Prostate gland (tissue), 2 donors: ENCODE data around the gene RAMACL. TPM values are rescaled to one million over a fixed set of nuclear protein-coding genes. Genes with fewer than 3 reads are reported as not detected.

Experiments
- DNase-seq: peaks from one replicate; pipeline ENCODE4 v3.0.0-alpha.2; 2019; ENCODE audit warnings: low spot score
- H3K27ac ChIP-seq, 2 donors: fragments of 200-600 bp; sonication (generic); 2 replicates each; pipeline ENCODE4 v1.5.1; 2017 to 2019
- H3K27me3 ChIP-seq: fragments of 200-600 bp; sonication (generic); replicated peaks from 2 replicates; pipeline ENCODE4 v1.5.1; 2019; ENCODE audit not compliant: insufficient read depth
- H3K36me3 ChIP-seq, 2 donors: fragments of 200-600 bp; sonication (generic); 1 replicate in 1 of 2; 2 replicates in 1 of 2; pipeline versions ENCODE4 v1.5.1 to v1.8.1; 2017 to 2019
- H3K4me1 ChIP-seq: fragments of 200-600 bp; sonication (generic); replicated peaks from 2 replicates; pipeline ENCODE4 v1.5.1; 2019
- H3K4me3 ChIP-seq, 2 donors: fragments of 200-600 bp; sonication (generic); 2 replicates each; pipeline ENCODE4 v1.5.1; 2017 to 2019
- H3K9me3 ChIP-seq: fragments of 200-600 bp; sonication (generic); 2 replicates; pipeline ENCODE4 v1.5.1; 2017
- CTCF ChIP-seq, 4 experiments: fragments of 200-600 bp in 2 of 4; fragments of 450-650 bp in 2 of 4; sonication (generic) in 2 of 4; IDR thresholded peaks; 1 replicate in 3 of 4; 2 replicates in 1 of 4; pipeline ENCODE4 v1.5.1; 2016 to 2019; ENCODE audit warnings: antibody characterized with exemption in 4 of 4, mild to moderate bottlenecking in 2 of 4, moderate library complexity in 2 of 4
- POLR2A ChIP-seq: fragments of 450-650 bp; IDR thresholded peaks from one replicate; pipeline ENCODE4 v1.6.1; 2016; ENCODE audit warnings: antibody characterized with exemption, mild to moderate bottlenecking
- POLR2AphosphoS5 ChIP-seq: sonication (generic); formaldehyde crosslinking; IDR thresholded peaks from one replicate; pipeline ENCODE4 v1.6.1; 2017; ENCODE audit warnings: antibody characterized with exemption
- WGBS: methylation state at CpG from one replicate; pipeline ENCODE4 v1.1.5; 2018; 5-methylcytosine and 5-hydroxymethylcytosine counted together
- intact Hi-C: fragments of 100-400 bp; cut with DNase I; formaldehyde crosslinking; loops from one replicate; pipeline ENCODE4 v1.14.2; 2022
- total RNA-seq, 2 donors: library from RNA; depleted of rRNA; stranded (reverse); fragments of >200 nt; gene quantifications; one replicate each; pipeline ENCODE4 v1.1.0, GENCODE V29; 2016

The RAMACL gene
- total RNA-seq, 2 donors from 2014 or later, result 0.68 to 1.1 TPM

- Histone ChIP-seq H3K9me3 (no peaks in the 10 kb centered on the region), H3K36me3 (no peaks in the 10 kb centered on the region), H3K27me3 (no peaks in the 10 kb centered on the region), H3K27ac (no peak overlapping the region), H3K4me1 (no peaks in the 10 kb centered on the region), H3K4me3 (no peak overlapping the region)
- DNase-seq, result no peak
- WGBS, result 74% methylated on average over 8 of the region's 8 CpGs
- TF ChIP-seq POLR2A (no peak), POLR2AphosphoS5 (no peak), CTCF (IDR thresholded peaks at IDR 0.05) (no peak)
- intact Hi-C loops, result no loop called here
These were observed 19.4 kb downstream of the RAMACL start for GRCh38 chr6:166567107-166567506.

GRCh38 chr6:166566026-166567011 lies 20.2 kb downstream of the RAMACL start:
- H3K4me3 ChIP-seq, result no peak overlapping the region
- H3K27ac ChIP-seq, result no peak overlapping the region
- no peaks in the 10 kb centered on the region for H3K27me3 ChIP-seq
- H3K4me1 ChIP-seq, result no peaks in the 10 kb centered on the region
- no peaks in the 10 kb centered on the region for H3K9me3 ChIP-seq
- WGBS, result 89% methylated on average over 12 of the region's 12 CpGs
- TF ChIP-seq POLR2AphosphoS5 (no peak), POLR2A (no peak), CTCF (IDR thresholded peaks at IDR 0.05) (no peak)
- no peaks in the 10 kb centered on the region for H3K36me3 ChIP-seq
- DNase-seq, result no peak
- intact Hi-C loops, result no loop called here

GRCh38 chr6:166565084-166565967 lies 21.2 kb downstream of the RAMACL start:
- no peak for DNase-seq
- no peak overlapping the region for H3K27ac ChIP-seq
- no peaks in the 10 kb centered on the region for H3K9me3 ChIP-seq
- TF ChIP-seq POLR2A (no peak), CTCF (IDR thresholded peaks at IDR 0.05) (no peak), POLR2AphosphoS5 (no peak)
- no peaks in the 10 kb centered on the region for H3K4me1 ChIP-seq
- 89% methylated on average over 20 of the region's 24 CpGs for WGBS
- H3K36me3 ChIP-seq, result no peaks in the 10 kb centered on the region
- no peak overlapping the region for H3K4me3 ChIP-seq
- intact Hi-C loops, result no loop called here
- no peaks in the 10 kb centered on the region for H3K27me3 ChIP-seq

GRCh38 chr6:166563805-166564204 lies 22.7 kb downstream of the RAMACL start:
- TF ChIP-seq POLR2AphosphoS5 (no peak), POLR2A (no peak), CTCF (IDR thresholded peaks at IDR 0.05) (no peak)
- Histone ChIP-seq H3K27ac (no peak overlapping the region), H3K27me3 (no peaks in the 10 kb centered on the region), H3K4me1 (no peaks in the 10 kb centered on the region), H3K9me3 (no peaks in the 10 kb centered on the region), H3K4me3 (no peak overlapping the region), H3K36me3 (no peaks in the 10 kb centered on the region)
- intact Hi-C loops, result no loop called here
- WGBS, result 89% methylated on average over 9 of the region's 9 CpGs
- no peak for DNase-seq
